ENCODE measurements around the gene ANO9. TPM values are rescaled to one million over a fixed set of nuclear protein-coding genes. Genes with fewer than 3 reads are reported as not detected.

Gene ANO9
- total RNA-seq, 4 donors from 2014 or later, result 11.0 to 22.1 (median 16.2) TPM

GRCh38 chr11:398826-399225 is 43.0 kb downstream of the ANO9 start:
- Histone ChIP-seq H3K9me3 (no peaks in the 10 kb centered on the region), H3K36me3 (peaks cover 0 to 43% (median under 1%) of the 10 kb centered on the region in 3 donors), H3K4me1 (peaks cover 8 to 43% (median 14%) of the 10 kb centered on the region in 3 donors), H3K4me3 (no peak overlapping the region), H3K27ac (no peak overlapping the region), H3K27me3 (peaks cover 0 to 27% (median 4%) of the 10 kb centered on the region in 4 donors)
- intact Hi-C loops (cut with DNase I), result no loop called here
- TF ChIP-seq POLR2A (IDR thresholded peaks at IDR 0.05) (no peak), CTCF (IDR thresholded peaks at IDR 0.05) (peak in 1 of 6 experiments; percentile 28)
- 63 to 84% methylated on average over 14 to 20 of the region's 20 CpGs for WGBS, 2 donors
- no peak for DNase-seq

- intact Hi-C loops (cut with DNase I), result no loop called here
- peak overlapping the region in 3 of 4 donors; percentile 65 to 74 (median 66) for H3K4me3 ChIP-seq
- H3K36me3 ChIP-seq, result peaks cover 0 to 34% (median 0%) of the 10 kb centered on the region in 3 donors
- H3K27ac ChIP-seq, result peak overlapping the region in 3 of 4 donors; percentile 93 to 97 (median 97)
- WGBS, 2 donors, result 100% methylated on average over 1 of the region's 43 CpGs; no CpG with 5 or more reads in 1 of the 2 donors
- peaks cover 8 to 36% (median 14%) of the 10 kb centered on the region in 3 donors for H3K4me1 ChIP-seq
- no peak for DNase-seq
- peaks cover 0 to 34% (median 4%) of the 10 kb centered on the region in 4 donors for H3K27me3 ChIP-seq
- TF ChIP-seq CTCF (IDR thresholded peaks at IDR 0.05), result peak in 4 of 6 experiments; percentile 24 to 40 (median 30)
- no peak for TF ChIP-seq POLR2A (IDR thresholded peaks at IDR 0.05)
- H3K9me3 ChIP-seq, result no peaks in the 10 kb centered on the region
These were observed 44.8 kb downstream of the ANO9 start for GRCh38 chr11:396948-397548.

GRCh38 chr11:396511-396947 is 45.3 kb downstream of the ANO9 start:
- H3K27ac ChIP-seq, result peak overlapping the region; percentile 39 to 97 (median 95)
- TF ChIP-seq CTCF (IDR thresholded peaks at IDR 0.05) (peak in 1 of 6 experiments; percentile 31), POLR2A (IDR thresholded peaks at IDR 0.05) (no peak)

GRCh38 chr11:395866-396265 is 45.9 kb downstream of the ANO9 start:
- no peak for DNase-seq
- no peak for TF ChIP-seq CTCF (IDR thresholded peaks at IDR 0.05)
- no peak for TF ChIP-seq POLR2A (IDR thresholded peaks at IDR 0.05)
- Histone ChIP-seq H3K4me3 (peak overlapping the region; percentile 65 to 74 (median 68)), H3K9me3 (no peaks in the 10 kb centered on the region), H3K36me3 (peaks cover 0 to 34% (median 0%) of the 10 kb centered on the region in 3 donors), H3K4me1 (peaks cover 8 to 48% (median 19%) of the 10 kb centered on the region in 3 donors), H3K27ac (peak overlapping the region; percentile 87 to 97 (median 95)), H3K27me3 (peaks cover 0 to 38% (median 4%) of the 10 kb centered on the region in 4 donors)
- intact Hi-C loops (cut with DNase I), result no loop called here
- 23 to 64% methylated on average over 6 of the region's 11 CpGs for WGBS, 2 donors

More at GRCh38 chr11:396511-396947, 45.3 kb downstream of the ANO9 start:
- WGBS, 2 donors, result 19 to 23% methylated on average over 2 to 5 of the region's 23 CpGs
- no peaks in the 10 kb centered on the region for H3K9me3 ChIP-seq
- H3K27me3 ChIP-seq, result peaks cover 0 to 38% (median 4%) of the 10 kb centered on the region in 4 donors
- peaks cover 8 to 41% (median 14%) of the 10 kb centered on the region in 3 donors for H3K4me1 ChIP-seq
- peak overlapping the region in 3 of 4 donors; percentile 65 to 74 (median 66) for H3K4me3 ChIP-seq
- DNase-seq, result no peak
- H3K36me3 ChIP-seq, result peaks cover 0 to 34% (median 0%) of the 10 kb centered on the region in 3 donors
- intact Hi-C loops (cut with DNase I), result no loop called here

All from esophagus squamous epithelium (tissue), 5 donors.